ENCODE results near the gene BCAS3.

DNA sequence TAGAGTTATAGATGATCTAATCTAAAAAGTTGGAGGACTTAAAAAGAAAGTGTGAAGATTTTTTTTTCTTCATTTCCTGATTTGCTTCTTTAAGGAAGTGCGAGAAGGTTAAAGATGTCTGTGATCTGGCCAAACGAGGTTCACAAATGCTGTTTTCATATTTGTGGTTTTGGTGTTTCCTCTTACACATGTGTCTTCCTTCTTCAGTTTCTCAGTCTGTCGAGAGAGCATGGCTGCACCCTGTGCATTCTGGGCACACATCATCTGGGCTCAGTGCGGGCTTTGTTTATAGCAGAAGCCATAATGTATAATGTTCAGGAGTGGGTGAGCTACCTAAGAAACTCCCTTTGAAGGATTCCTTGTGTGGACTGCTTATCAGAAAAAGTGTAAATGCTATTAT lies 461.6 kb downstream of the BCAS3 start:
- TF ChIP-seq, protein P1, sequence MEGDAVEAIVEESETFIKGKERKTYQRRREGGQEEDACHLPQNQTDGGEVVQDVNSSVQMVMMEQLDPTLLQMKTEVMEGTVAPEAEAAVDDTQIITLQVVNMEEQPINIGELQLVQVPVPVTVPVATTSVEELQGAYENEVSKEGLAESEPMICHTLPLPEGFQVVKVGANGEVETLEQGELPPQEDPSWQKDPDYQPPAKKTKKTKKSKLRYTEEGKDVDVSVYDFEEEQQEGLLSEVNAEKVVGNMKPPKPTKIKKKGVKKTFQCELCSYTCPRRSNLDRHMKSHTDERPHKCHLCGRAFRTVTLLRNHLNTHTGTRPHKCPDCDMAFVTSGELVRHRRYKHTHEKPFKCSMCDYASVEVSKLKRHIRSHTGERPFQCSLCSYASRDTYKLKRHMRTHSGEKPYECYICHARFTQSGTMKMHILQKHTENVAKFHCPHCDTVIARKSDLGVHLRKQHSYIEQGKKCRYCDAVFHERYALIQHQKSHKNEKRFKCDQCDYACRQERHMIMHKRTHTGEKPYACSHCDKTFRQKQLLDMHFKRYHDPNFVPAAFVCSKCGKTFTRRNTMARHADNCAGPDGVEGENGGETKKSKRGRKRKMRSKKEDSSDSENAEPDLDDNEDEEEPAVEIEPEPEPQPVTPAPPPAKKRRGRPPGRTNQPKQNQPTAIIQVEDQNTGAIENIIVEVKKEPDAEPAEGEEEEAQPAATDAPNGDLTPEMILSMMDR (IDR thresholded peaks at IDR 0.05) = no peak
- TF ChIP-seq POLR2A (IDR thresholded peaks at IDR 0.05) = no peak
